Activated gamma-delta T cell (primary cell): ENCODE measurements around the gene STARD3.

Experiments
- DNase-seq: peaks from one replicate; lab custom pipeline; 2025; lab: John Stamatoyannopoulos, UW

The STARD3 gene

DNA sequence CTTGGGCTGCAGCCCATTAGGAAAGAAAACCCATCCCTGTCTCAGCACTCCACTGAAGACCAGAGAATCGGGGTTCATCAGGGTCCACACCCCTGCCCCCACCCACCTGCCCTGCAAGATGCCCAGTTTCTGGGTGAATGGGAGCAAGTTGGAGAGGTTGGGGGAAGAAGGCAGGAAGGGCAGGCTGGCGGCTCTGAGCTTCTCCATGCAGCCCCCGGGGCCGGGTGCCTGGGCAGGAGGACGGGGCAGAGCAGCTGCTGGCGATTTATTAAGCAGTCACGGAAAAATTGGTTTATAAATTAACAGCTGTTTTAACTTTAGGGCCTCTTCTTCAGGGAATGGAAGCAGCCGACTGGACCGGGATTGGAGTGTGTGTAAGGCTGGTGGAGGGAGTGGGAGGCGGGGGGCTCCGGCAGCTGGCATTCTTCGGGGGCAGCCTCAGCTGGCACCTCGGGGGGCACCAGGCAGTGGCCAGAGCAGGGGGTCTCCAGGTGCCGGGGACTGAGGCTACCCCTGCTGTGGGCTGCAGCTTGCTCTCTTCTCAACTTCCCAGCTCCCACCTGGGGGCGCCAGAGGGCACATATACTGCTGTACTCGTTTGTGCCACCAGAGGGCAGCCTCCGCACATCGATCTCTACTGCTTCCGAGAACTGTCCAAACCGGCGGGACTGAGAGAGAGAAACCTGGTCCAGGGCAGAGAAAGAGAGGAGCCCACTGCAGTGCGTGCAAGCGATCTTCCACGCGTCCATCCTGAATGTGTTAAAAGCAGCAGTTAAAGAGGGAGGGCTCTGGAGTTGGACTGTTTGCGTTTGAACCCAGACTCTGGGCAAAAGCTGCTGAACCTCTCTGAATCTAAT, 15.2 kb upstream of the STARD3 start:
- peak; percentile 30 for DNase-seq

DNA sequence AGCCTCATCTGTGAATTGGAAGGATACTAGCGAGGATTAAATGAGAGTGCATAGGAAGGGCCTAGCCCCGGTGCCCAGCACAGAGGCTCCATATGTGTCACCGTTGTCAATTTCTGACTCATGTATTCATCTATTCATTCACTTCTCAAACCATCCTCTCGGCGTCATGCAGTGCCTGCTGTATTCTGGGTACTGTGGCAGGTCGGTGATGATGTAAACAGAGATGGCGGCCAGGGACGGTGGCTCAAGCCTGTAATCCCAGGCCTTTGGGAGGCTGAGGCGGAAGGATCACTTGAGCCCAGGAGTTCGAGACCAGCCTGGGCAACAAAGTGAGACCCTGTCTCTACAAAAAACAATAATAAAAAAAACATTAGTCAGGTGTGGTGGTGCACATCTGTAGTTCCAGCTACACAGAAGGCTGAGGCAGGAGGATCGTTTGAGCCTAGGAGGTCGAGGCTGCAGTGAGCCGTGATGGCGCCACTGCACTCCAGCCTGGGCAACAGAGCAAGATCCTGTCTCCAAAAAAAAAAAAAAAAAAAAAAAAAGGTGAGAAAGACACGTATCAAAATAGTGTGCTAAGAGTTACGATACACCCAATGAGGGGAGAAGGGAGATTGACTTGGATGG, 14.5 kb upstream of the STARD3 start:
- DNase-seq = no peak

- peak; percentile 51 for DNase-seq
Observed at GRCh38 chr17:39623356-39623950, 13.5 kb upstream of the STARD3 start.

DNA sequence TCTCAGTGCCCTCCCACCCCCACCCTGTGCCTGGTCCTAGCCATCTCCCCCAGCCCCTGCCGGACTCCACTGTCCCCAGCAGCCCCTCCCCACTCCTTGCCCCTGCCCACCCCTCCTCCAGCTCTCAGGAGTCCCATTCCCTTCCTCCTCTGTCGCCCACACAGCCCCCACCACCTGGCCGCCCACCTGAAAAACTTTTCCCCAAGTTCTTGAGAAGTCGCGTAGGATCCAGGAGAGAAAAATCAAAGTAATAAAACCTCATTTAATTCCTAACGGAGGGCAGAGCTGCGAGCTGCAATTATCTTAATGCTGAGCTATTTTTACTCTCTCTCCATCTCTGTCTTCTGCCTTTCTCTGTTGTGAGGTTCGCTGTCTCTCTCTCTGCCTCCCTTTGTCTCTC, 12.6 kb upstream of the STARD3 start:
- DNase-seq = no peak

GRCh38 chr17:39625198-39625785, 11.7 kb upstream of the STARD3 start:
- DNase-seq = no peak

- DNase-seq = no peak
Observed at GRCh38 chr17:39626171-39627046, 10.5 kb upstream of the STARD3 start, which contains the start of gene PPP1R1B. TSS of gene PPP1R1B (plus strand) at chr17:39626952. CDS start at chr17:39627393, 441 bp downstream.

DNA sequence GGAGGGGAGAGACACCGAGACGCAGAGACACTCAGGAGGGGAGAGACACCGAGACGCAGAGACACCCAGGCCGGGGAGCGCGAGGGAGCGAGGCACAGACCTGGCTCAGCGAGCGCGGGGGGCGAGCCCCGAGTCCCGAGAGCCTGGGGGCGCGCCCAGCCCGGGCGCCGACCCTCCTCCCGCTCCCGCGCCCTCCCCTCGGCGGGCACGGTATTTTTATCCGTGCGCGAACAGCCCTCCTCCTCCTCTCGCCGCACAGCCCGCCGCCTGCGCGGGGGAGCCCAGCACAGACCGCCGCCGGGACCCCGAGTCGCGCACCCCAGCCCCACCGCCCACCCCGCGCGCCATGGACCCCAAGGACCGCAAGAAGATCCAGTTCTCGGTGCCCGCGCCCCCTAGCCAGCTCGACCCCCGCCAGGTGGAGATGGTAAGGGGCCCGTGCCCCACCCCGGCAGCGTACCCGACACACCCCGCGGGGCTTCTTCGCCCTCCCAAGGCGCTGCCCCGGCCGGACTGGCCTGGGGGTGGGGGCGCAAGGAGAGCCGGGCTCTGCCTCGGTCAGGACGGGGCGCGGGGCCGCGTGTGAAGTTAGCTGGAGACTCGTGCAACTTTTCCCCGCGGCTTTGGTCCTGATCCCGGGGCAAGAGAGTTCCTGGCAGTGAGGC, 9.8 kb upstream of the STARD3 start:
- no peak for DNase-seq

DNA sequence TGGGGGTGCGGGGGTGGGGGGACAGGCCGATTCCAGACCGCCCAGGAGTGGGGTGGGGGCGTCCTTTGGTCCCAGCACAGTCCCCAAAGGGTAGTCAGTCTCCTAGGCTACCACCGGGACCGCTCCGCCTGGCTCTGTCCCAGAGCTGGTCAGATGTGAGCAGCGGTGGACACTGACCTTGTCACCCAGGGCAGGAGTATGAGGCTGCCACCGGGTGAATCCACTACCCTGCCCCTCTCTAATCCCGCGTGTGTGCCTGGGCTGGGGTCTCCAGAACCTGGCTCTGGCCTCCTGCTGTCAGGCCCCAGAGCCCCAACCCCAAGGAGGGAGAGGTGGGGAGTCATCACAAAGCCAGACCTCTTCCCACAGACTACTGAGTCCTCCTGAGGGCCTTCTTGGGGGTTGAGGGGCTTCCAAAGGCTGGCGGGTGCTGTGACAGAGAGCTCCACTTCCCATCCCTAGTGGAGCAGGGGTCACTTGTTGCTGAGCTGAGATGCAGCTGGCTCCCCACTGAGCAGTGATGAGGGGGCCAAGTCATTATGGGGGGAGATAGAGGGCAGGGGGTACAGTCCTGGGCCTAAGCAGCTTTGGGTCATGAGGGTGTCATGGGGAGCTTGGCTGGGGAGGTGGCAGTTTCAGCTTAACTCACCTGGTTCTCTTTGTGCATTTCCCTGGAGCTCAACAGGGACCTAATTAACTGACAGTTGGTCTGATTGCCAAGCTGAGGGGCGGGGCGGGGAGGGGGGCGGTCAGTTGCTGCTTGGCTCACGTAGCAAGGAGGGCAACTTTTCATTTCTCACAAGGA, 9.0 kb upstream of the STARD3 start:
- no peak for DNase-seq

DNA sequence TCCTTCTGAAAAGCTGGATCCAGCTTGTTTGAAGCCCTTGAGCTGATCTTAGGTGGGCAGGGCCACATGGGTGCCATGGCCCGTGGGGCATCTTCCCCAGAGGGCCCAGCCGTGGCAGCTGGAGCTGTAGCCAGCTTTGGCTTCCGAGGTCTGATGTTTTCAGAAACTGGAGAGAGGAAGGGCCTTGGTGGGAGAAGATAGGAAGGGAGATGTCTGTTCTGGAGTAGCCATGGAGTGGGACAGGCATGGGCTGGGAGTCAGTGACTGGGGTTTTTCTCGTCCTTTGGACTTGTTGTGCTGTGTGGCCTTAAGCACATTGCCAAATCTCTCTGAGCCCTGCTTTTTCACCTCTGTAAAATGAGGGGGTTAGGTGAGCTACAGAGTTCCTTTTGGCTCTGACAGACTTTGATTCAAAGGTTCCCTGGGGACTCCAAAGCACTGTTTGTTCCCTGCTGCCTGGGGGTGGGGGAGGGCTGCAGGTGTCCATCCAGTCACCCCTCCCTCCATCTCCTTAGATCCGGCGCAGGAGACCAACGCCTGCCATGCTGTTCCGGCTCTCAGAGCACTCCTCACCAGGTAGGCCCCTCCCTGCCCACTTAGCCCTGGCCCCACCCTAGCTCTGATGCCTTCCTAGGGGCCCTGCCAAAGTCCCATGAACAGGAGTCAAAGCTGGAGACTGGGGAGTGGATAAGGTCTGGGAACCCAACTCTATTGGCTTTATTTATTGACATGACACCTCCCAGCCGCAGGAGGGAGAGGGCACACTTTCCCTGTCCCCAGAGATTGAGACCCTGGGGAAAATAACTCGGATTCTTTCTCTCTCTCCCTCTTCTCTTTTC, 8.1 kb upstream of the STARD3 start:
- no peak for DNase-seq

DNA sequence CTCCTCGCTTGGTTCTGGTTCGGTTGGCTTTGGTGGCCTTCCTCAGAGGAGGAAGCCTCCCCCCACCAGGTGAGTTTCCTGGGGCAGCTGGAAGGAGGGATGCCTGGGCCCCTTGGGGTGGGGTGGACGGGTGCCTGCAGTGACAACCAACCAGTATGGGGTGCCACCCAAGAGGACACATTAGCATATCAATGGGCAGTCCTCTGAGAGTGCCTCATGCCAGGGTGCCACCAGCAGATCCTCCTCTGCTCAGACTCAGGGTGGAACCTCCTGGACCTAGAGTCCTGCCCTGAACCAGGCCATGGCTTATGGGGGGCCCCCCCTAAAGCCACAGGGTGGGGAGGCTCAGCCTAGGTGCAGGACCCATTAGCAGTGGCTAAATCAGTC, 7.5 kb upstream of the STARD3 start:
- no peak for DNase-seq

GRCh38 chr17:39629898-39630297, 7.0 kb upstream of the STARD3 start:
- no peak for DNase-seq

DNA sequence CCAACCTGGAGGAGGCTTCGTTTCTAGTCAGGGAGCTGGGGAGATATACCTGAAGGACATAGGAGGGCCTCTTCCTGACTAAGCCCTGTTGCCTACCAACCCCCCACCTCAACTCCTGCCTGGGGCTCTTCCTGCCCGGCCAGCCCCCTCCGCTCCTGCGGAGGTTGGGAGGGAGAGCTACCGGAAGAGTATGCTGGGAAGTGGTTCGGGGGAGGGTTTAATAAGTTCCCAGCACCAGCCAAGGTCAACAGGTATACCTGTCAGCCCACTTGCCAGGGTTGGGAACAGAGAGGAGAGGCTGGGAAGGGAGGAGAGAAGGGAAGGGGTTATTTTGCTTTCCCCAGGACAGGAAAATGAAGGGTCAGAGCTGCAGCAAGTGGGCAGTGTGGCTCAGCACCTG, 5.5 kb upstream of the STARD3 start:
- no peak for DNase-seq

- no peak for DNase-seq
Observed at GRCh38 chr17:39632153-39632941, 4.6 kb upstream of the STARD3 start.

GRCh38 chr17:39633570-39634183, 3.3 kb upstream of the STARD3 start:
- DNase-seq = no peak

DNA sequence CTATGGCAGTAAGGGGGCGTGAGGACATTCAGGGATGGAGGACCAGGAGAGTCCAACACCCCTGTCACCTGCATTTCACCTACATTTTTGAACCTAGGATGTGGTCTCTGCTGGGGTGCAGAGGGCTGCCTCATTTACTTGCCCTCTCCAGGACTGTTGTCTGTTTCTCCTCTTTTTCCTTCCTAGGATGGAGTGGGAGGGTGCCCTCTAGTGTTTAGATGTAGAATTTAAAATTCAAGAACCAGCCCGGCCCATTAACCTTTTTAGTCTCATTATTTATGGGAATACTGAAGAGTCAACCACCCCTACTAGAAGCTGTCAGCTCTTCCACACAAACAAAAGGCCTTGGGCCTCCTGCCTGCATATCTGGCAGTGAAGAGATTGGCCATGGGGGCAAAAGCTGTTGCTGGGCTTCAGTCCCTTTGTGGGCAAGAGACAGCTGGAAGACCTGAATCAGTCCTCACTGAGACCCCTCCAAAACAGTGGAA, 2.5 kb upstream of the STARD3 start:
- no peak for DNase-seq

GRCh38 chr17:39635614-39636176, 1.2 kb upstream of the STARD3 start:
- DNase-seq = no peak

DNA sequence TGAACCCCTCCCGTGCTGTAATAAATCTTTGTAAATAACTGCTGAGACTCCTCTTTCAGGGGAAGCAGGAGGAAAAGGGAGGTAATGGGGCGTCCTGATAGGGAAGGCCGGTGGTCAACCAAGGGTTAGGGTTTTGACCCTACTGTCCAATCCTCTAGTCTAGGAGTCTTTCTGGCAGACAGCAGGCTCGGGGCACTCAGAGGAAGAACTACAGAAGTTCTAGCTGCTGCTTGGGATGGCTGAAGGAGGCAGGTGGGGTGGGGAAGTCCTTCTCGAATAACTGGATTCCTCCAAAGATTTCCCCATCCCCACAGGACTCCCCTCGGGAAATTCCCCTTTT, 387 bp upstream of the STARD3 start:
- no peak for DNase-seq

GRCh38 chr17:39638317-39638716, 1.4 kb downstream of the STARD3 start:
- DNase-seq = no peak
